ELF-1 (cell line): ENCODE data around the gene MEF2C.
A peak's percentile ranks its signal among the peaks of the same experiment; 100 is the strongest.

Experiments
- DNase-seq: peaks from one replicate; pipeline ENCODE4 v3.0.0-alpha.2; 2016; ENCODE audit warnings: low read depth, low spot score

MEF2C gene

DNA sequence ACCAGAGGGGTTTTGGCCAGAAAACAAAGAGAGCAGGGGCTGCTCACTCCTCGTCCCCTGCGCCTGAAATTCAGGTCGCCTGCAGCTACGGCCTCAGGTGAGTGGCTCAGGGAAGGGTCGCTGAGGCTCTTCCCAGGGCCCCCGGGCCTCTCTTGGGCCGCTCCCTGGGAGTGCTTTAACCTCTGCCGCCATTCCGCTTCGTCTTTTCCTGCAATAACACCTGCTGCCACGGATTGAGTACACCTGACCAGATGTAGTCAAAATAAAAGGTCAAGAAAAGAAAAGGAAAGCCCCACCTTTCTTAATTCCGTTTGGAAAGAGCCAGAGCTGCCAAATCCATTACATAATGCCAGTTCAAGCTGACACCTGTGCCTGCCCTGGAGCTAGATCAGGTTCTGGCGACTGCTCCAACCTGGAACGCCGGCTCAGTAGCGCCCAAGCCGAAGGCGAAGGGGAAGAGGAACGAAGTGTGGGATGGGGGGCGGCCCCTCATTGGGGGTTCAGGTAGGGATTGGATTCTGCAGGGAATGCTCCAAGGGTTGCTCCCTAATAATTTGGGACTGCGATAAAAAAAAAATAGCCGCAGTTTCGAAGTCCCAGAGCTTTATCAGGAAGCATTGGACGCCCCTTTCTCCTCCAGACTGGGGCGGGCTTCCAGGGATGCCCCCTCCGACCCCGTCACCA, 193.9 kb downstream of the MEF2C start:
- DNase-seq, result peak; percentile 59

DNA sequence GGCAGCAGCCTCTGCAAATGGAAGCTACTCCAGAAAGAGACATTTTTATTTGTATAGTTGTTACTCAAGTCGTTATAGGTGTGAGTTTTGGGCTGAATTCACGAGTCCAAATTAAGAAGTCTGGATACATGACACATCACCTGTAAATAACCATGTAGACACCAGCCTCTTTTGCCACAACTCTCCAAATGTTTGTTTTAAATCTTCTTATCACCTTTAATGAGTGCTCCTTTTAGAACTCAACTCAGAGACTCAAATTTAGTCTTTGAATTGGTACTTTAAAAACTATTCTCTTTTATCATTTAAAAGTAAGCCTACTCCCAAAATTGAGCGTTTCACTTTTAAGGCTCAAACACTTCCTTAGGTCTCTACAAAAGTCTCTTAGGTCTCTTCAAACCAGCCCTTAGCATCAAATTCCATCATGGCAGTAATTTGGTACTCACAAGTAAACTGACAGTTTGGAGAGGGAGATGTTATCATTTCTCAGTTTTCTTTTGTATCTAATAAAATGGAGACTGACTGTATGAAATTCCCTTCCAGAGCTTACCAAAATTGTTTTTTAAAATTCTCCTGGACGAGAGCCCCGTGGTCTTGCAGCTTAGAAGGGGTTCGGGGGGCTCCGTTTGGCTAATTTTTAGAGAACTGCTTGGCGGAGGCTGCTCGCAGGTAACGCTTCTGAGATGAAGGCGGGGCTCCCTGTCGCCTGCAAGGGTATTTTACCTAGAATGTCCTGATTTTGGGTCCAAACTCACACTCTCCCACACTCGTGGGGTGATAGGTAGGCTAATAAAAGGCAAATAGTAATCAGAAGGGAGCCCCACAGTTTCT, 194.6 kb downstream of the MEF2C start:
- DNase-seq, result no peak

DNA sequence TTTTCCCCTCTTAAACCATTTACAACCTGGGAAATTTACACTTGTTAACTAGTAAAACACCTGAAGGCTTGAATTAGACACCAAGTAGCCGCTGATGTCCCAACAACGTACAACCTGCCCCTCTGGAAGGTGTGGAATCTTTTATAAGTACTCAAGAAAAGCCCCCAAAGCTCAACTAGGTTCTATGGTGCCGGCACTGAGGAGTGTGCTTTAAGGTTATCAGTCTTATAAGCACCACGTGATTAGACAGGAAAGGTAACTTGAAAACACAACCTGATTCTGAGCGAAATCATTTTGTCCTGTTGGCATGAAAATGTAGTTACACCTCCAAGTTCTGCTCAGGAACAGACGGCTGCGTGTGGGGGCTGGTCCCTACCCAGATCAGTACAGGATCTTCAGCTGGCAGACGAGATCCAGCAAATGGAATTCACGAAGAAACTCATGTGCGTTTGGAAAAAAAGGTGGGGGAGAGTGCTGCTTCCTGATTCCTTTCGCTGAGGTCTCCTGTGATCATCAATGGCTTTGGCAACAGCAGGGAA, 195.5 kb downstream of the MEF2C start:
- DNase-seq, result peak; percentile 29

- no peak for DNase-seq
Measured at GRCh38 chr5:88686726-88687125, 196.3 kb downstream of the MEF2C start.

GRCh38 chr5:88685591-88686541, 197.1 kb downstream of the MEF2C start:
- no peak for DNase-seq

- DNase-seq, result peak; percentile 87
Measured at GRCh38 chr5:88683506-88684135, 199.4 kb downstream of the MEF2C start.

GRCh38 chr5:88682881-88683361, 200.1 kb downstream of the MEF2C start:
- no peak for DNase-seq

DNA sequence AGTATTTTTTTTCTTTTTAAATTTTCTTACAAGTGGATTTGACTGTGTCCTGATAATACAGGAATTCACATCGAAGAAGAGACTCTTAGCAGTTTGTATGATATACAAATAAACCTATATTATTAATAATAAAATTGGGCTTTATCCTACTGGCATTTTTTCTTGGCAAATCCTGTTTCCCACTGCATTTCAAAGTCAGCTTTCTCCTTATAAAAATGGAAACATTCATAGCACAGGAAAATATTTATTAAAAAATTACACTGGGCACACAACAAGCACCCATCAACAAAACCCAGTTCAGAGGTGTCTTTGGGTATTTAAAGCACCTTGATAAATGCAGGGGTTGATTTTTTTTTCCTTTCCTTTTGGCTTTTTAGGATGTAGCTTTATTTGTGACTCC, 200.9 kb downstream of the MEF2C start:
- DNase-seq, result no peak

DNA sequence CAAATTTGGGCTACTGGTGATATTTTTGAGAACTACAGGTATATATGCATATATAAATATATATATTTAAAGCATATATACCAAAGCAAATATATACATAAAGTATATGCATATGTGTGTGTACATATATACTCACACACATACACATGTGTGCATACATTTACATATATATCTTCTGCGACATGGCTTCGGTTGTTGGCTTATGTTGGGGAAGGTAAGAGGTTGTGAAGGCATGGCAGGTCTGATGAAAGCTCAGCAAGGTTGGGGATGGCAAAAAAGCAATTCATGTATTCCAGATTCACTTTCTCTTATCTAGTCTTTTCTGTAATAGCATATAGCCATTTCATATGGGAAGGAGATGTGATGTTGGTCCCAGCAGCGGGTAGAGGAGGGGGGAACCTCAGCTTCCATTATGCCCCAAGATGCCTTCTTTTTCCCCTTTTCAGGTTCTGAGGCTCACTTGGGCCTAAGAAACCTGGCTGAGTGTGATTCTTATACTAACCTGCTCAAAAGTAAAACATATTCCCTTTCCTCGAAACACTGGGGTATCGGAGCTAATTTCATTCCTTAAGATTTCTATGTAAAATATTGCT, 201.7 kb downstream of the MEF2C start:
- no peak for DNase-seq

DNA sequence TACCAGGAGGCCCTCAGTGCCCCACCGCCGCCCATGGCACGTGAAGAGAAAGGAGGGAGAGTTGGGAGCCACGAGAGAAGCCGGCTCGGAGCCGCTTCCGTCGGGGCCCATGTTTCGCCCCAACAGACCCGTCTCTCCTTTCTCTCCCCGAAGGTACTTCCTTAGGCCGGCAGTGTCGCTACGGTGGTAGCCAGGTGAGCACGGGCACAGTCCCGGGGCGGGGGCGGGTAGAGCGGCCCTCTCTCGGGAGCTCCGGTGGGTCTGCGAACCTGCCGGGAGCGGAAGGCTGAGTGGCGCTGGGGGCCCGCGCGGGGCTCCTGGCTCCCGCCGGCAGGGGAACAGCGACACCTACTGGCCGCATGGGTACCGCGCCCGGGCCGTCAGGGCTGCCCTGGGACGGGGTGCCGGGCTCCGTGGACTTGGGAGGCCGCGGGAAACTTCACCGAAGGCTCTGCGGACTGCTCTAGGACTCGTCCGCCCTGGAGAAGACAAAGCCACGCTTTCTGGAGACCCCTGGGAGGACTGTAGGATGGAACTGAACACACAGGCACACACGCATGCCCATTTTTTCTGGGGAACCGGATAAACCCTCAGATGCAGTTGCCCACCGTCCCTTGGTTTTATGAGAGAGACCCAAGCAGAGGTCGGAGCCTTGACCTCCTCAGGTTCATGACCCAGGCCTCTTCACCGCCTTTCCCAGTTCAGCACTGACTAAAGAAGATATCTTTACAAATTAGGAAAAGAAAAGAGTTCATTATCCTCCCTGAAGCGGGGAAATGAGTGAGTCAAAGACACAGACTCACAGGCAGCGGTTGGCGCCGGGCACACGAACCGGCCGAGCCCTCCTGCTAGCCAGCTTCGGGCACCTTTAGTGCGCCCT, 202.5 kb downstream of the MEF2C start:
- DNase-seq, result peak; percentile 87

- DNase-seq, result peak; percentile 24
Measured at GRCh38 chr5:88679638-88680037, 203.3 kb downstream of the MEF2C start.

- no peak for DNase-seq
Measured at GRCh38 chr5:88678770-88679381, 204.1 kb downstream of the MEF2C start.

GRCh38 chr5:88677943-88678769, 204.8 kb downstream of the MEF2C start:
- DNase-seq, result peak; percentile 33

DNA sequence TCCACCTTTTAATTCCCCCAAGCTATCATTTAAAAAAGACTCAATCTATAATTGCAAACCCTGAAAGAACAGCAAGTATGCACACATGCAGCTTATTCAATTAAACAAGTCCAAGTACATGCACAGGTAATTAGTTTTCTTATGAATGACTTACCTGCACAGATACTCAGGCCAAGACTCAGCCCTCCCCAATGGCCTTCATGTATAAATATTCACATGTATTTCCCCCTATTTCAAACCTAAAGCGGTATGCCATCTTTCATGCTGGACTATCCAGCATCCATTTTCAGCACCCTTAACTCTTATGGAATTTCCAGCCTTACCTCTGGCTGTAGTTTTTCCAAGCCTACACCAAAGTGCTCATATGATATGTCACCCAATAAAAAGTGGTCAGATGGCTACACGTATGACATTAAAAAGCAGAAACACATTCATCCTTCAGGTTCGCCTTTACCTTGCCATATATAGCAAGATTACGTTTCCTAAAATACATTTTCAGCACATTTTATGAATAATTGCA, 205.5 kb downstream of the MEF2C start:
- DNase-seq, result no peak

DNA sequence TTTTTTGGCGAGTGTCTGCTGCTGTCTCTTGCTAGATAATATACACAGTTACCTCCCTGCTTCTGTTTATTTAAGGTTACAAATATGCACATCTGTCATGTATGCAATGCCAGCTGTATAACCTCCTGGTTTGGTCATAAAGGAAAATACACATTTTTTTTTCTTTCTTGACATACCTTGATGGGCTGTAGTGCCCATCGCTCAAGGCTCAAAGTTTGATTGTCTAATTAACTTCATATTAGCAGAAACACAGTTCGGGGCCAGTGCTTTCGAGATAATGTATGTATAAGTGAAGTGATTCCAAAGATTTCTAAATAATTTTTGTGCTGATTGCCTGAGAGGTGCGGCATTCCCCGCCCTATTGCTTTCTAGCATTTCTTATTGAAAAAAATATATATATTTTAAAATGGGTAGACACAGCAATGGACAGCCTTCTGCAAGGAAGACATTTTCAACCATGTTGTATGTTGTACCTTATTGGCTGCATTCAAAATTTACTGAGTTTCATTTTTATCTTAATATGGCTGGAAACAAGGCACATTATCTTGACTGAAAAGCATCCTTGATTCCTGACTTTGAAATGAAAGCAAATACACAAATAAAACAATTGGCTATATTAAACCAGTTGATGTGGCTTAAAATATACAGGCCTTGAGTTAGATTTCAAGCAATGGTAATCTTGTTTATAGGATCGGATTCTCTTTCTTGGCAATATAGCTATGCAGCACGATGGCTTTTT, 206.2 kb downstream of the MEF2C start:
- no peak for DNase-seq

DNA sequence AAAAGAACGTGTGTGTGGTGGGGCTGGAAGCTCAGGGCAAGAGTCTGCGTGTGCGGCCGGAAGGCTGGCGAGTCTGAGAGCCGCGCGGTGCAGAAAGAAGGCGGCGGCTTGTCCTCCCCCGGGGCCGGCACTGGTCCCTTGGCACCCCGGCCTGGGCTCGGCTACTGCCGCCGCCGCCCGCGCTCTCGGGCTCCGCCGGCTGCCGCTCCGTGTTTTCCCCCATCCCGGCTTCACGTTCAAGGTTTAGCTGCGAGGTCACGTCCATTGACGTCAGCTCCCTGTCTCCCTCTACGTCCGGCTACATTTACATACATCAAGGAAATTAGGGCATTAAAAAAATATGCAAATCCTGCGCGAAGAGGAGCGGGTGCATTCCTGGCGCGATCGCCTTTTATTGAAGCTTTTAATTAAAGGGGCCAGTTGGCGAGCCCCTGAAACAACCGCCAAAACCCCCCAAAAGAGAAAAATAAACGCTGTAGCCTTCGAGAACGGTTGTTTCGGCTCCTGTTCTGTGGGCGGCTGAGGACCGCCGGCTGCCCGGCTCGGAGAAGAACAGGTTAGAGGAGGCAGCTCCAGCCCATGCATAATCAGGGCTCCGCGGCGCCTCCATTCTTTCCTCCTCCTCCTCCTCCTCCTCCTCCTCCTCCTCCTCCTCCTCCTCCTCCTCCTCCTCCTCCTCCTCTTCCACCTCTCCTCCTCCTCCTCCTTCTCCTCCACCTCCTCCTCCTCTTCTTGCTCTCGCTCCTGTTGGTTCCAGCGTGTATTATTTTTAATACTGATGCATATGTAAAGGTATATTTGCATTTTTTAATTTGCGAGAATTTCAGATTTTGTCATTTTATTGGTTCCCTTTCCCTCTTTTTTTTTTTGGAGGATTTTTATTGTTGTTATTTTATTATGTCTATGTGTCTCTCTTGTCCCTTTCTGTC, 207.0 kb downstream of the MEF2C start:
- peak; percentile 68 for DNase-seq
